CD4-positive, alpha-beta T cell treated with Interleukin-1 beta for 1 hour (primary cell): ENCODE measurements around the gene ASTN2.

Source experiments
- DNase-seq, 2 donors: peaks; one replicate each; pipeline ENCODE4 v3.0.0-alpha.2; 2020 to 2022

The ASTN2 gene

GRCh38 chr9:117063721-117064471, 351.0 kb downstream of the ASTN2 start:
- no peak for DNase-seq

- DNase-seq: no peak
Measured at GRCh38 chr9:117060963-117061362, 353.9 kb downstream of the ASTN2 start.

- DNase-seq: no peak
Measured at GRCh38 chr9:117050007-117050406, 364.9 kb downstream of the ASTN2 start.

- no peak for DNase-seq
Measured at GRCh38 chr9:117046666-117047327, 368.1 kb downstream of the ASTN2 start.

- DNase-seq: no peak
Measured at GRCh38 chr9:117044241-117044640, 370.6 kb downstream of the ASTN2 start.

- no peak for DNase-seq
Measured at GRCh38 chr9:117043159-117043558, 371.7 kb downstream of the ASTN2 start.

GRCh38 chr9:117035546-117035945, 379.3 kb downstream of the ASTN2 start:
- no peak for DNase-seq

- no peak for DNase-seq
Measured at GRCh38 chr9:117034866-117035265, 380.0 kb downstream of the ASTN2 start.

- DNase-seq: no peak
Measured at GRCh38 chr9:117030254-117030768, 384.5 kb downstream of the ASTN2 start.

GRCh38 chr9:117029341-117029740, 385.5 kb downstream of the ASTN2 start:
- no peak for DNase-seq

- DNase-seq: no peak
Measured at GRCh38 chr9:117028103-117028858, 386.6 kb downstream of the ASTN2 start.

- DNase-seq: no peak
Measured at GRCh38 chr9:117021906-117022305, 393.0 kb downstream of the ASTN2 start.

GRCh38 chr9:117018966-117019617, 395.8 kb downstream of the ASTN2 start:
- DNase-seq: no peak

GRCh38 chr9:117017414-117017985, 397.4 kb downstream of the ASTN2 start:
- no peak for DNase-seq

GRCh38 chr9:117014061-117014460, 400.8 kb downstream of the ASTN2 start:
- DNase-seq: no peak

- no peak for DNase-seq
Measured at GRCh38 chr9:117013440-117013995, 401.3 kb downstream of the ASTN2 start.

GRCh38 chr9:117010061-117010460, 404.8 kb downstream of the ASTN2 start:
- DNase-seq: no peak

- no peak for DNase-seq
Measured at GRCh38 chr9:117008876-117009275, 406.0 kb downstream of the ASTN2 start.

GRCh38 chr9:117008461-117008860, 406.4 kb downstream of the ASTN2 start:
- no peak for DNase-seq

- DNase-seq: no peak
Measured at GRCh38 chr9:117002686-117003085, 412.2 kb downstream of the ASTN2 start.

GRCh38 chr9:117000834-117001233, 414.0 kb downstream of the ASTN2 start:
- DNase-seq: no peak

GRCh38 chr9:117000196-117000723, 414.6 kb downstream of the ASTN2 start:
- DNase-seq: no peak
